ENCODE results near the gene DLGAP1. TPM values are rescaled to one million over a fixed set of nuclear protein-coding genes. Genes with fewer than 3 reads are reported as not detected.

Gene DLGAP1
- total and polyA plus RNA-seq, 2 of the 8 experiments (the other 6 are each of a cell fraction or from before 2014, with no cell fraction given): 11.8 to 16.9 TPM

DNA sequence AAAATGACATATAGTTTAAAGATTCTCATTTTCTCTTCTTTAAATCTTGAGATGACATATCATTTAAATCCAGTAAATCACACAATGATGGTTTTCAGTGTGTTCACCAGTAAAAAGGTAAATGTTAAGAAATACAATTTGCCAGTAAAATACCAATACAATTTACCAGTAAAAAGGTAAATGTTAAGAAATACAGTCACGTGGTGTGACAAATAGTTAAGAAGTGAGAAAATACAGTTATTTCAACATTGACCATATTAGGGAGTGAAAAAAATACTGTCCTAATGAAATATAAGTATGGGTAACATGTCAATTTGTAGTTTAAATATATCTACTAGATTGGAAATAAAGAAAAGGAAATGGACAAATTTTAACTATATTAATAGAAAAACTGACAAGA, 80.5 kb downstream of the DLGAP1 start (continued):
- TF ChIP-seq, protein P1, sequence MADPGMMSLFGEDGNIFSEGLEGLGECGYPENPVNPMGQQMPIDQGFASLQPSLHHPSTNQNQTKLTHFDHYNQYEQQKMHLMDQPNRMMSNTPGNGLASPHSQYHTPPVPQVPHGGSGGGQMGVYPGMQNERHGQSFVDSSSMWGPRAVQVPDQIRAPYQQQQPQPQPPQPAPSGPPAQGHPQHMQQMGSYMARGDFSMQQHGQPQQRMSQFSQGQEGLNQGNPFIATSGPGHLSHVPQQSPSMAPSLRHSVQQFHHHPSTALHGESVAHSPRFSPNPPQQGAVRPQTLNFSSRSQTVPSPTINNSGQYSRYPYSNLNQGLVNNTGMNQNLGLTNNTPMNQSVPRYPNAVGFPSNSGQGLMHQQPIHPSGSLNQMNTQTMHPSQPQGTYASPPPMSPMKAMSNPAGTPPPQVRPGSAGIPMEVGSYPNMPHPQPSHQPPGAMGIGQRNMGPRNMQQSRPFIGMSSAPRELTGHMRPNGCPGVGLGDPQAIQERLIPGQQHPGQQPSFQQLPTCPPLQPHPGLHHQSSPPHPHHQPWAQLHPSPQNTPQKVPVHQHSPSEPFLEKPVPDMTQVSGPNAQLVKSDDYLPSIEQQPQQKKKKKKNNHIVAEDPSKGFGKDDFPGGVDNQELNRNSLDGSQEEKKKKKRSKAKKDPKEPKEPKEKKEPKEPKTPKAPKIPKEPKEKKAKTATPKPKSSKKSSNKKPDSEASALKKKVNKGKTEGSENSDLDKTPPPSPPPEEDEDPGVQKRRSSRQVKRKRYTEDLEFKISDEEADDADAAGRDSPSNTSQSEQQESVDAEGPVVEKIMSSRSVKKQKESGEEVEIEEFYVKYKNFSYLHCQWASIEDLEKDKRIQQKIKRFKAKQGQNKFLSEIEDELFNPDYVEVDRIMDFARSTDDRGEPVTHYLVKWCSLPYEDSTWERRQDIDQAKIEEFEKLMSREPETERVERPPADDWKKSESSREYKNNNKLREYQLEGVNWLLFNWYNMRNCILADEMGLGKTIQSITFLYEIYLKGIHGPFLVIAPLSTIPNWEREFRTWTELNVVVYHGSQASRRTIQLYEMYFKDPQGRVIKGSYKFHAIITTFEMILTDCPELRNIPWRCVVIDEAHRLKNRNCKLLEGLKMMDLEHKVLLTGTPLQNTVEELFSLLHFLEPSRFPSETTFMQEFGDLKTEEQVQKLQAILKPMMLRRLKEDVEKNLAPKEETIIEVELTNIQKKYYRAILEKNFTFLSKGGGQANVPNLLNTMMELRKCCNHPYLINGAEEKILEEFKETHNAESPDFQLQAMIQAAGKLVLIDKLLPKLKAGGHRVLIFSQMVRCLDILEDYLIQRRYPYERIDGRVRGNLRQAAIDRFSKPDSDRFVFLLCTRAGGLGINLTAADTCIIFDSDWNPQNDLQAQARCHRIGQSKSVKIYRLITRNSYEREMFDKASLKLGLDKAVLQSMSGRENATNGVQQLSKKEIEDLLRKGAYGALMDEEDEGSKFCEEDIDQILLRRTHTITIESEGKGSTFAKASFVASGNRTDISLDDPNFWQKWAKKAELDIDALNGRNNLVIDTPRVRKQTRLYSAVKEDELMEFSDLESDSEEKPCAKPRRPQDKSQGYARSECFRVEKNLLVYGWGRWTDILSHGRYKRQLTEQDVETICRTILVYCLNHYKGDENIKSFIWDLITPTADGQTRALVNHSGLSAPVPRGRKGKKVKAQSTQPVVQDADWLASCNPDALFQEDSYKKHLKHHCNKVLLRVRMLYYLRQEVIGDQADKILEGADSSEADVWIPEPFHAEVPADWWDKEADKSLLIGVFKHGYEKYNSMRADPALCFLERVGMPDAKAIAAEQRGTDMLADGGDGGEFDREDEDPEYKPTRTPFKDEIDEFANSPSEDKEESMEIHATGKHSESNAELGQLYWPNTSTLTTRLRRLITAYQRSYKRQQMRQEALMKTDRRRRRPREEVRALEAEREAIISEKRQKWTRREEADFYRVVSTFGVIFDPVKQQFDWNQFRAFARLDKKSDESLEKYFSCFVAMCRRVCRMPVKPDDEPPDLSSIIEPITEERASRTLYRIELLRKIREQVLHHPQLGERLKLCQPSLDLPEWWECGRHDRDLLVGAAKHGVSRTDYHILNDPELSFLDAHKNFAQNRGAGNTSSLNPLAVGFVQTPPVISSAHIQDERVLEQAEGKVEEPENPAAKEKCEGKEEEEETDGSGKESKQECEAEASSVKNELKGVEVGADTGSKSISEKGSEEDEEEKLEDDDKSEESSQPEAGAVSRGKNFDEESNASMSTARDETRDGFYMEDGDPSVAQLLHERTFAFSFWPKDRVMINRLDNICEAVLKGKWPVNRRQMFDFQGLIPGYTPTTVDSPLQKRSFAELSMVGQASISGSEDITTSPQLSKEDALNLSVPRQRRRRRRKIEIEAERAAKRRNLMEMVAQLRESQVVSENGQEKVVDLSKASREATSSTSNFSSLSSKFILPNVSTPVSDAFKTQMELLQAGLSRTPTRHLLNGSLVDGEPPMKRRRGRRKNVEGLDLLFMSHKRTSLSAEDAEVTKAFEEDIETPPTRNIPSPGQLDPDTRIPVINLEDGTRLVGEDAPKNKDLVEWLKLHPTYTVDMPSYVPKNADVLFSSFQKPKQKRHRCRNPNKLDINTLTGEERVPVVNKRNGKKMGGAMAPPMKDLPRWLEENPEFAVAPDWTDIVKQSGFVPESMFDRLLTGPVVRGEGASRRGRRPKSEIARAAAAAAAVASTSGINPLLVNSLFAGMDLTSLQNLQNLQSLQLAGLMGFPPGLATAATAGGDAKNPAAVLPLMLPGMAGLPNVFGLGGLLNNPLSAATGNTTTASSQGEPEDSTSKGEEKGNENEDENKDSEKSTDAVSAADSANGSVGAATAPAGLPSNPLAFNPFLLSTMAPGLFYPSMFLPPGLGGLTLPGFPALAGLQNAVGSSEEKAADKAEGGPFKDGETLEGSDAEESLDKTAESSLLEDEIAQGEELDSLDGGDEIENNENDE (IDR thresholded peaks at IDR 0.05; ENCODE audit: insufficient replicate concordance, low read length): no peak
- TF ChIP-seq ASH2L (IDR thresholded peaks at IDR 0.05; ENCODE audit: low read length): no peak
- no peak for TF ChIP-seq NRF1 (IDR thresholded peaks at IDR 0.05; ENCODE audit: low read depth, low read length)
- no peak for TF ChIP-seq TAF7 (optimal IDR thresholded peaks at IDR 0.05; ENCODE audit: borderline replicate concordance, low read depth, low read length)
- TF ChIP-seq CEBPB (IDR thresholded peaks at IDR 0.05; ENCODE audit: low read depth, low read length): no peak
- TF ChIP-seq SP4 (IDR thresholded peaks at IDR 0.05; ENCODE audit: low read length): no peak
- no peak for TF ChIP-seq TEAD4 (IDR thresholded peaks at IDR 0.05; ENCODE audit: low read depth, low read length)
- no peak for TF ChIP-seq FOSL1 (IDR thresholded peaks at IDR 0.05; ENCODE audit: insufficient read depth, low read depth, low read length)
- TF ChIP-seq TBP (IDR thresholded peaks at IDR 0.05; ENCODE audit: low read depth, low read length): no peak
